Measurements from ENCODE around the gene CDHR5.

The CDHR5 gene

DNA sequence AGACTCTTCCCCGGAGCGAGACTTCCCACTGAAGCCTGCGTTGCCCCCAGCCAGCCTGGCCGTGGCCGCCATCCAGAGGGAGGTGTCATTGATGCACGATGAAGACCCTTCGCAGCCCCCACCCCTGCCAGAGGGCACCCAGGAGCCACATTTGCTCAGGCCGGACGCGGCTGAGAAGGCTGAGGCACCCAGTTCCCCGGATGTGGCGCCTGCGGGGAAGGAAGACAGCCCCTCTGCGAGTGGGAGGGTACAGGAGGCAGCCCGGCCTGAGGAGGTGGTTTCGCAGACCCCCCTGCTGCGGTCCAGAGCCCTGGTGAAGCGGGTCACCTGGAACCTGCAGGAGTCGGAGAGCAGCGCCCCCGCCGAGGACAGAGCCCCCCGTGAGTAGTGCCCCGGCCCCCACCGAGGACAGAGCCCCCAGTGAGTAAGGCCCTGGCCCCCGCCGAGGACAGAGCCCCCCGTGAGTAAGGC is 15.4 kb downstream of the CDHR5 start:
- DNase-seq: no peak

DNA sequence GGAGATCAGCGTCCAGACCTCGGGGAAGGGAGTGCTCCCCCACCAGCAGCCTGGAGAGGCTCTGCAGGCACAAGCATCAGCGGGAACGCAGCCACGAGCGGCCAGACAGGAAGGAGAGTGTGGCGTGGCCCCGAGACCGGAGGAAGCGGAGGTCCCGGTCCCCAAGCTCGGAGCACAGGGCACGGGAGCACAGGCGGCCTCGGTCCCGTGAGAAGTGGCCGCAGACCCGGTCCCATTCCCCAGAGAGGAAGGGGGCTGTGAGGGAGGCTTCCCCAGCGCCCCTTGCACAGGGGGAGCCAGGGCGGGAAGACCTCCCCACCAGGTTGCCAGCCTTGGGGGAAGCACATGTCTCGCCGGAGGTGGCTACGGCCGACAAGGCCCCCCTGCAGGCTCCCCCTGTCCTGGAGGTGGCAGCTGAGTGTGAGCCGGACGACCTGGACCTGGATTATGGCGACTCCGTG is 15.9 kb downstream of the CDHR5 start:
- no peak for DNase-seq

DNA sequence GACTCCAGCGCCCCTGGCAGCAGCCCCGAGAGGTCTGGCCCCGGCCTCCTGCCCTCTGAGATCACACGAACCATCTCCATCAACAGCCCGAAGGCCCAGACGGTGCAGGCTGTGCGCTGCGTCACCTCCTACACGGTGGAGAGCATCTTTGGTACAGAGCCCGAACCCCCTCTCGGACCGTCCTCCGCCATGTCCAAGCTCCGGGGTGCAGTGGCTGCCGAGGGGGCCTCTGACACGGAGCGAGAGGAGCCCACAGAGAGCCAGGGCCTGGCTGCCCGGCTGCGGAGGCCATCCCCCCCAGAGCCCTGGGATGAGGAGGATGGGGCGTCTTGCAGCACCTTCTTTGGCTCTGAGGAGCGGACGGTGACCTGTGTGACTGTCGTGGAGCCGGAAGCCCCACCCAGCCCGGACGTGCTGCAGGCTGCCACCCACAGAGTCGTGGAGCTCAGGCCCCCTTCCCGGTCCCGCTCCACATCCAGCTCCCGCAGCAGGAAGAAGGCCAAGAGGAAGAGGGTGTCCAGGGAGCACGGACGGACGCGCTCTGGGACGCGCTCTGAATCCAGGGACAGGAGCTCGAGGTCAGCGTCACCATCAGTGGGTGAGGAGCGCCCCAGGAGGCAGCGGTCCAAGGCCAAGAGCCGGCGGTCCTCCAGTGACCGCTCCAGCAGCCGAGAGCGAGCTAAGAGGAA is 16.6 kb downstream of the CDHR5 start:
- no peak for DNase-seq

DNA sequence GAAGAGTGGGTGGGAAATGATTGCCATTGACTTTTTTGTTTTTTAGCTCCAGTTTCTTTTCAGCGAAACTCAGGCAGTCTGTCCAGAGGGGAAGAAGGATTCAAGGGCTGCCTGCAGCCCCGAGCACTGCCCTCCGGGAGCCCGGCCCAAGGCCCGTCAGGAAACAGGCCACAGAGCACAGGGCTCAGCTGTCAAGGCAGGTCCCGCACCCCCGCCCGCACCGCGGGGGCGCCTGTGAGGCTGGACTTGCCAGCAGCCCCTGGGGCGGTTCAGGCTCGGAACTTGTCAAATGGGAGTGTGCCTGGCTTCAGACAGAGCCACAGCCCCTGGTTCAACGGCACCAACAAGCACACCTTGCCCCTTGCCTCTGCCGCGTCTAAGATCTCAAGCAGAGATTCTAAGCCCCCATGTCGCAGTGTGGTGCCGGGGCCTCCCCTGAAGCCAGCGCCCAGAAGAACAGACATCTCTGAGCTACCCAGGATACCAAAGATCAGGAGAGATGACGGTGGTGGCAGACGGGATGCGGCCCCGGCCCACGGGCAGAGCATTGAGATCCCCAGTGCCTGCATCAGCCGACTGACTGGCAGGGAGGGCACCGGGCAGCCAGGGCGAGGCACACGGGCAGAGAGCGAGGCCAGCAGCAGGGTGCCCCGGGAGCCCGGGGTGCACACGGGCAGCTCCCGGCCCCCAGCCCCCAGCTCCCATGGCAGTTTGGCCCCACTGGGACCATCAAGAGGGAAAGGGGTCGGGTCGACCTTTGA is 17.6 kb downstream of the CDHR5 start:
- no peak for DNase-seq

DNA sequence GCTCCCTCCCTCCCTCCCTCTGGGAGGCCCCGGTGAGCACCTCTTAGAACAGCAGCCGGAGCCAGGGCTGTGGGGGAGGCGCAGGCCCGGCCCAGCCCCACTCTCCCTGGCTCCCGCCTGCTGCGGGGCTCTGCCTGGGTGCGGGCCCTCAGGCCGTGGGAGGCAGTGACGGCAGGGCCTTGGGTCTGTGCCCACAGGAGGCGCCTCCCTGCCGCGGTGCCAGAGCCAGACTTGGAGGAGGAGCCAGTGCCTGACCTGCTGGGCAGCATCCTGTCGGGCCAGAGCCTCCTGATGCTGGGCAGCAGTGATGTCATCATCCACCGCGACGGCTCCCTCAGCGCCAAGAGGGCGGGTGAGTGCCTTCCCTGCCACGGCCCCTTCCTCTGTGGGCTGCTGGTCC is 18.5 kb downstream of the CDHR5 start:
- DNase-seq: no peak

DNA sequence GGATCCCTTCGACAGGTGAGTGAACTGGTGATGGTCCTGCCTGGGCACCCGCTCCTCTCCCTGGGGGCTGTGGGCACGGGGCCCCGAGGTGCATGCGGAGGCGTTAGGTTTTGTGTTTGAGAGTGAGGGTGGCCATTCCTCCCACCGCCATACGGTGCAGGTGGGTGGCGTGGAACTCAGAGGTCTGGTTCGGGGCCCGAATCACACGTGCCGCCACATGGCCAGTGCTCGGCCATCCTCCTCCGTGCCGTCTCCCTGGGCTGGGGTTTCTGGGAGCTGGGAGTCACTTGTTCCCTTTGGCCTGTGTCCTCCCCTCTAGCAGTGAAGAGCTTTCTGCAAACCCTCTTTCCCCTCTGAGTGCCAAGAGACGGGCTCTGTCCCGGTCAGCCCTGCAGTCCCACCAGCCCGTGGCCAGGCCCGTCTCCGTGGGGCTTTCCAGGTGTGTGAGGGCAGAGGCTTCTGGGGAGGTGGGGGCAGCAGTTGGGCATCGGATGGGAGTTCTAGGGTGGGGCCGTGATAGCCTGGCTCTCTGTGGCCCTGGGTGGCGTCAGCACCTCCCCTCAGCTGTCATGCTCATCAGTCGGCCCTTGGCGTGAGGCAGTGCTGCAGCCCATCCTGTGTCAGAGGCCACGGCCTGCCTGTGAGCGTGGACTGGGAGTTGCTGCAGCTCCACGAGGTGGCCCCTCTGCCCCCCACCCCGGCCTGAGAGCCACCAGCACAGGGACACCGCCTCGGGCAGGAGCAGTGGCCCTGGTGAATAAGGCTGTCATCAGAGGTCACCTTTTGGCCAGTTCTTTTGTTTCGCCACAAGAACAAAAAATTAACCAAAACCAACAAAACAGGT is 19.2 kb downstream of the CDHR5 start:
- no peak for DNase-seq

DNA sequence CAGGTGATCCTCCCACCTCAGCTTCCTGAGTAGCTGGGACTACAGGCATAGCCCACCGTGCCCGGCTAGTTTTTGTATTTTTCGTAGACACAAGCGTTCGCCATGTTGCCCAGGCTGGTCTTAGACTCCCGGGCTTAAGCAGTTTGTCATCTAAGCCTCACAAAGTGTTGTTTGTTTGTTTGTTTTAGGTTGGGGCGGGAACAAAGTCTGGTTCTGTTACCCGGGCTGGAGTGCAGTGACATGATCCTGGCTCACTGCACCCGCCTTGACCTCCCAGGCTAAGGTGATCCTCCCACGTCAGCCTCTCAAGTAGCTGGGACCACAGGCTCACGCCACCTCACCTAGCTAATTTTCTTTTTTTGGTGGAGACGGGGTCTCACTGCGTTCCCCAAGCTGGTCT is 21.6 kb downstream of the CDHR5 start:
- DNase-seq: no peak

DNA sequence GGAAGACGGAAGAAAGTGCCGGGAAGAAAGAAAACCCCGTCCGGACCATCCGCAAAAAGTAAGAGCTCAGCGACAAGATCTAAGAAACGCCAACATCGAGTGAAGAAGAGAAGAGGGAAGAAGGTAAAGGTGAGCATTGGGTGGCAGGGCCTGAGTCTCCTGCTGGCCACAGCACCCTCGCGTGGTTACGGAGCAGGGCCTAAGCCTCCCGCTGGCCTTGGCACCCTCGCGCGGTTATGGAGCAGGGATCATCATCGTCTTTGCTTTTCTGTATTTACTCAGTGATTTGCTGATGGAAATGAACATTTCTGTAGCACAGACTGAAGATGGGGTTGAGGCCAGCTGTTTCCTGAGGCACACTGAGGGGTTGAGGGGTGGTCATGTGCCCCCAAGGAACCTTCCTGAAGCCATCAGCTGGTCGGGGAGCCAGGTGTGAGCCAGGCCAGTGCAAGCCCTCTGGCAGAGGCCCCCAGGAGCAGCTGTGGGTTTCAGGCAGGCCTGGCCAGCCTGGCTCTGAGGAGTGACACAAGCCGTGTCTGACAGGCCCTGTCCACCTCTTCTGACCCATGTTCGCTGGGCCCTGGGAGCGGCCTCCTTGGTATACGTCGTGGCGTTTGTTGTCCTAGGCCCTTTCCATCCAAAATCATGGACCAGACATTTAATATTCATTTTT is 23.0 kb downstream of the CDHR5 start:
- DNase-seq: no peak

DNA sequence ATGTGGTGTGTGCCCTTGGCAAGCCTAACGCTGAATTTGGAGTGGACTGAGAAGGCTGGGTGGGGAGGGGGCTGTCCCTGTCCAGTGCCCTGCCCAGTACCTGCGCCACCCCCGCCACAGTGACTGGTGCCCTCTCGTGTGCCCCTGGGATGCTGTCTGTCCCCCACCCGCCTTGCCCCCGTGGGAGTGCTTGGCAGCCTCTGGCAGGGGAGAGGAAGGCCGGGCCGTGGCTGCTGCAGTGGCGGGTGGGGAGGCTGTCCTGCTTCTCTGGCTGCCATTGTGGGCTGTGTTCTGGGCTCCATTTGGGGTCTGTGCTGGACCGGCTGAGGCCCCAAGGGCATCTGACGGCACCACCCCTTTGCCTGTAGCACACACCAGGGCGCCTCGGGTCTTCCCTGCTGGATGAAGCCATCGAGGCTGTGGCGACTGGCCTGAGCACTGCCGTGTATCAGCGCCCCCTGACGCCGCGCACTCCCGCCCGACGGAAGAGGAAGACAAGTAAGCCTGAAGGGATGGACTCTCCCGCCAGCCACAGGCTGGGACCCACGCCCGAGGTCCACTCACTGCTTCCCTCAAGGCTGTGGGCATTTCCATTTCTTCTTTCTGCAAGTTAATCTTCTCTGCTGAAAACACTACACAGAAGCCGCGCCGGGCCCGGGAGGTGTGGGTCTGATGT is 26.6 kb downstream of the CDHR5 start:
- no peak for DNase-seq

DNA sequence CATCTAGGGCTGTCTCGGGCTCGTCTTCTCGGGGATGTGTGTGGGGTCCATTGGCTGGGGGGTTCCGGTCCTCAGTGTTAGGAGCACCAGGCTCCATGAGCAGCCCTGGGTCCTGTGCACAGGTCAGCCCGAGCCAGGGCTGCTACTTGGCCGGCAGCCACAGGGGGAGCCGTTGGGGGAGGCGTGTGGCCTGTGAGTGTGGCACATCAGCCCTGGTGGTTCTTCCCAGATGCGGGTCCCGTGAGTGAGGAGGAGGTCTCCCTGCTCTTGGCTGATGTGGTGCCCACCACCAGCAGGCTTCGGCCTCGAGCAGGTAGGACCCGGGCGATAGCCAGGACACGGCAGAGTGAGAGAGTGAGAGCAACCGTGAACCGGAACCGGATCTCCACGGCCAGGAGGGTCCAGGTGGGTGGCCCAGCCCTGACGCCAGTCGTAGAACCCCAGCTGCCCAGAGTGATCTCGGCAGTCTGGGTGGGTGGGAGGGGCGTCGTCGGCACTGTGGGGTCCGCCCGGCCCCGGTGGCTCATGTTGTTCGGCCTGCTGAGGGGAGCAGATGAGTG is 27.5 kb downstream of the CDHR5 start:
- DNase-seq: no peak

DNA sequence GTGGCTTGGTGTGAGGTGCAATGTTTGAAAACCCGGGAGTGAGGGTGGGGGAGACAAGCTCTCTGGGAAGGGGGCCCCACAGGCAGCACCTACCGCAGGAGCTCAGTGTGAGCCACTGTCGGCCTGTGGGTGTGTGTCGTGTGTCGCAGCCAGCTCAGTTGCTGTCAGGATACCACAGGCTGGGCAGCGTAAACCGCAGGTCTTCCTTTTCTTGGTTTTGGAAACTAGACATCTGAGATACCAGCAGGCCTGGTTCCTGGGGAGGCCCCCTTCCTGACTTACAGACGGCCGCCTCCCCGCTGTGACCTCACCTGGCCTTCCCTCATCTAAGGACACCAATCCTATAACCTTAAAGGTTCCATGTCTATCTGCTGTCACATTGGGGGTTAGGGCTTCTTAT is 28.4 kb downstream of the CDHR5 start:
- DNase-seq: no peak

DNA sequence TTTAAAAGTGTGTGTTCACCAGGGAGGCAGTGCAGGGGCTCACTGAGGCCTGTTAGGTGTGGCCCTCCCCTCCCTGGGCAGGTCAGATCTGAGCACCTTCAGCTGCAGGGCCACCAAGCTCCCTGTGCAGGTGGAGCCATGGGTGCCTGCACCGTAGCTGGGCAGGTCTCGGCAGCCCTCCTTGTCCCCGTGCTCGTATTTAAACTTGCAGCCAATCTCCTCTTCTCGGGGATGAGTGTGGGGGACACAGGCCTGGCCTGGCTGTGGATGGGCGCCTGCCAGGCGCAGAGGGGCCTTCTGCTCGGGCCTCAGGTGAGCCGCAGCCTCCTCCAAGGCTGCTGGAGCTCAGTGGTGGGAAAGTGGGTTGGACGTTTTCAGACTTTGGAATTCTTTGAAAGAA is 29.4 kb downstream of the CDHR5 start:
- DNase-seq: no peak

DNA sequence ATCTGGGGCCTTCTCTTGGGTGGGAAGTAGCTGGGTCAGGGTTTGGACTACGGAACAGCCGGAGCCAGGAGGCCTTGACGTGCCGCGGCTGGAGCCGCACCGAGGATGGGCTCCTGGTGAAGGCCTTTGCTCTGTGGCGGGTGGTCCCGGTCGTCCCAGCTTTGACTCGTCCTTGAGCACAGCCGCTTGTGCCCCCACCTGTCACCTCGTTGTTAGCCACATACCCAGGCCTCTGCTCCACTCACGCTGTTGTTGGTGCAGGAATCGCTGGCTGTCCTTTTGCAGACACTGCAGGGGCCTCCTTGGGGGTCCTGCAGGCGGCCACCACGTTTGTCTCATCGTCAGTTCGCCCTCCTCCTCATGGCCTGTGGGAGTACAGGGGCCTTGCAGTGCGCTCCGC is 31.4 kb downstream of the CDHR5 start:
- DNase-seq: no peak

DNA sequence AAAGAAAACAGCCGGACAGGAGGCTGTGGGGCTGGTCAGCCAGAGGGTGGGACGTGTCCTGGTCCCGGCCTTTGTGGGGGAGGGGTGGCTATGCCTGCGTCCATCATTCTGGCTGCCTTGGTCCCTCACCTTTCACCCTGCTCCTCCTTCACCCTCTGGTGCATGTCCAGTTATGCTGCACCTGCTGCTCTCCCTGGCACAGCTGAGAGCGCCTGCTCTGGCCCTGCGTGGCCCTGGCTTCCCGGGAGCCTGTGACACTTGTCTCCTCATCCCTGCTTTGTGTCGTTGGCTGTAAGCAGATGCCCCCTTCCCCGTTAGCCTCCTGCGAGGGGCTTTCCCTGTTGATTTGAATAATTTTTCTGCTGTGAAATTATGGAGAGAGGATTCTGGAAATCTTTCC is 31.8 kb downstream of the CDHR5 start:
- DNase-seq: no peak

DNA sequence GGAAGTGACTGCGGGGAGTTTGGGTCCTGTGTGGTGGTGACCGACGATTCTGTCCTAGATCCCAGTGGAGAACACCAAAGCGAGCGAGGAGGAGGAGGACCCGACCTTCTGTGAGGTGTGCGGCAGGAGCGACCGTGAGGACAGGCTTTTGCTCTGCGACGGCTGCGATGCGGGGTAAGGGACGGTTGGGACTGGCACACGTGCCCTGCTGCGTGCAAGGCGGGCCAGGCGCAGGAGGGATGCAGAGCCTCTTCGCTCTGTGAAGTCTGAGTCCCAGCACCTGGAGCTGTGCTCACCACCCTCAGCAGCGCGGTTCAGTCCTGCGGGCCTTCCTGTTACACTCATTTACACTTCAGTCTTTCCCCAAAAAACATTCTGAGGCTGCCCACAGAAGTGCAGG is 32.3 kb downstream of the CDHR5 start:
- no peak for DNase-seq

DNA sequence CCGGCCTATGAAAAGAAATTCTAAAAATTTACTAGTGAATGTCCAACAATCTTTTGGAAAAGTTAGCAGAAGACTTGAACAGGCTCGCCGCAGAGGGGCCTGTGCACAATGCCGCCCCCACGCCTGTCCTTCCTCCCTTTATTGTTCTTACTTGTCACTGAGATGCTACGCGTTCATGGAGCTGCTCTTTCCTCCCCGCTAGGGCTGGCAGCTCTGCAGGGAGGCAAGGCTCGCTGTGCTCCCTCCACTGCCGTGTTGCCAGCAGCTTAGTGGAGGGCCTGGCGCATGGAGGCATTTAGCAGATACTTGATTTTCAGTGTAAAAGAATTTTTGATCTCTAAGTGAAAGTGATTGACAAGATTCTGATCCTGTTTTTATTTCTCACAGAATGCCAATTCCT is 33.8 kb downstream of the CDHR5 start:
- DNase-seq: no peak

DNA sequence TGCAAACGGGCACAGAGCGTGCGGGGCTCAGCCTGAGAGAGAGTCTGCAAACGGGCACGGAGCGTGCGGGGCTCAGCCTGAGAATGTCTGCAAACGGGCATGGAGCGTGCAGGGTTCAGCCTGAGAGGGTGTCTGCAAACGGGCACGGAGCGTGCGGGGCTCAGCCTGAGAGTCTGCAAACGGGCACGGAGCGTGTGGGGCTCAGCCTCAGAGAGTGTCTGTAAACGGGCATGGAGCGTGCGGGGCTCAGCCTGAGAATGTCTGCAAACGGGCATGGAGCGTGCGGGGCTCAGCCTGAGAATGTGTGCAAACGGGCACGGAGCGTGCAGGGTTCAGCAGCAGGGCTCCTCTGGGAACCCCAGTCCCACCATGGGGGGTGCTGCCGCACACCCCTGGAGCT is 35.0 kb downstream of the CDHR5 start:
- DNase-seq: no peak

DNA sequence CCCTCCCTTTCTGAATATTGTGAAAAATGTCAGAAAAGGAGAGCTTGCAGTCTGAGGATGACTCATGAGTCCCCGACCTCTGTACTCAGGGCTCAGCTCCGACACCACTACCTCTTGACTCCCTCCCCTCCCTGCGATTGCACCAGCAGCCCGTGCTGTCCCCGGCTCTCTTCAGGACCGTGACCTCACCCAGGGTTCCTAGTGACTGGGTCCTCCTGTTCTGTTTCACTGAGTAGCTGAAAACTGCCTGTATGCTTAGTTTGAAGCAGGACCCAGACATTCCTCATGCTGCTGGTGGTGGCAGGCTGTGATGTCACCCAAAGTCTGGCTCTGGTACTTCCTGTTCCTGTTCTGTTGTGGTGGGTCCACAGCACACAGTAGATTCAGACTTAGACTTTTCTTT is 36.8 kb downstream of the CDHR5 start:
- peak; percentile 46 to 76 for DNase-seq

DNA sequence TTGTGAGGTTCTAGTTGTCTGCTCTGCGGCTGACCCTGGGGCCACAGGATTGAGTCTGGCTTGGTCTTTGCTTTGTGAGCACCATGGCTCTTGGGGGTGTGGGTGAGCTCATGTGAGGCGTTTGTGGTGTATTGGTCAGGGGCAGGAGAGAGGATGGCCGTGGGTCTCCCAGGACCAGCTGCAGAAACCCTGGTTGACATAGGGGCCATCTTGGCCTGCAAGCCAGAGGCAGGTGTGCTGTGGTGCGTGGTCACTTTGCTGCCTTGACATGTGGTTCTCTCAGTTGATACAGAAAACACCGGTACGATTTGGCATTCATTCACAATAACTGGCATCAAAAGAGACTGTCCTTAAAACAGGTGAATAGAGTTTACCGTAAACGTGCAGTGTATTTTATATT is 37.2 kb downstream of the CDHR5 start:
- DNase-seq: no peak

DNA sequence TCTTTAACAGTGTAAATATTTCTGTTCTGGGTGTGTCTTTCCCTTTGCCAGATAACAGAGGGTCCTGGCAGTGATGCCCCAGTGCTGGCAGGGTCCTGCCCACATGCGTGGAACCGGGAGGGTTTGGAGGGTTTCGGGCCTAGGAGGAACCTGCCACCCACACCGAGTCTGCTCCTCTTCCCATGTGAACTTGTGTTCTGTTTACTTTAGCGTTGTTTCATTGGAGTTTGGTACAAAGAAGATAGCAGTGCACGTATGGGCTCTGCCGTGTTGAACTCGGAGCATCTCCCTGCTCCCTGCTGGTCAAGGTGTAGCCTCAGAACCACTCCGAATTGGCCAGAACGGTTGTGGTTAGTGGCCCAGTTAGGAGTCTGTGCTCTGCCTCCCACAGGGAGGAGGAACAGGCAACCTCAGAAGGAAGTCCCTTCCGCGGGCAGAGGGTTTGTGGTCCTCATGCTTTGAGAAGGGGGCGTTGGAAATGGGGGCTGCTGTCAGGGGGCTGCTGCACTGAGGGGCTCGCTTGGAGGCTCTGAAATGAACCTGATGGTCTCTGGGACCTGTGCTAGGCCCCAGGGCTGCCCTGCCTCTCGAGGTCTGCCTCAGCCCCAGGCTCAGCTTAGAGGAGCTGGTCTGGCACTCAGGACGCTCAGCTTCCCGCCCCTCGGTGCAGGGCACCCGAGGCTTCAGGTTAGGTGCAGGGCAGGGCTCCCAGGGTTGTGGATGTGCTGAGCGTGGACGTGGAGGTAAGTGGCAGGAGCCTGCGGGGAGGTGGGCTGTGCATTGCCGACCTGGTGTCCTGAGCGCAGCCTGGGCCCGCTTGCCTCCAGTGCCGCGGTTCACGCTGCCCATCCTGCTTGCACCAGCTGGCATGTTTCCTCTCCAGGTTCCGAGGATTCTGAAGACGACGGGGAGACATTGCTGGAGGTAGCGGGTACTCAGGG is 38.1 kb downstream of the CDHR5 start:
- DNase-seq: no peak

DNA sequence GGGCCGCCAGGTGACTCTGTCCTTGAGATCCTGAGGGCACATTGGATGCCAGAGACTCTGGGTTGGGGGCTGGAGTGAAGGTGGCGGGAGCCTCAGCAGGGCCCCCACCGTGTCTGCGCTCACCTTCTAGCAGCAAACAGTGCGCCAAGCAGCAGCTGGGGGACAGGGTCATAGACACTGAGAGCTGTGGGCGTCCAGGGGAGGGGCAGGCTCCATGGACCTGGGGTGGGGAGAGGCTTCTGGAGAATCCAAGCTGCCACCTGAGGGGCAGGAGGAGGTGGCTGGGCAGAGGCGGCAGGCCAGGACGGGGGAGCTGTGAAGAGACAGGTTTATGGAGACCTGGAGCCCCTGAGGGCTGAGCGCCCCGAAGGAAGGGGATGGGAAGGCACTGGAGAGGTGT is 40.5 kb downstream of the CDHR5 start:
- DNase-seq: no peak
